ENCODE measurements around the gene APBB3.
A peak's percentile ranks its signal among the peaks of the same experiment; 100 is the strongest.

The APBB3 gene

GRCh38 chr5:140564196-140565023 is at the start of gene APBB3, which contains the start of gene SLC35A4:
Gene APBB3 (minus strand): TSS chr5:140564598. CDS start chr5:140564245, 353 bp downstream.
Gene SLC35A4 (plus strand): TSS chr5:140564828. CDS start chr5:140567170, 2,342 bp downstream.
- no peak for TF ChIP-seq CTCF (IDR thresholded peaks at IDR 0.05; ENCODE audit: low read depth, low read length, missing control alignments)
- in situ Hi-C loops (cut with HindIII; ENCODE audit: low sequenced_read_pairs): no loop called here

GRCh38 chr5:140611020-140611521 is 46.7 kb upstream of the APBB3 start:
- DNase-seq (ENCODE audit: low read depth): no peak
- in situ Hi-C loops (cut with HindIII; ENCODE audit: low sequenced_read_pairs): no loop called here
- no peak overlapping the region for H3K4me3 ChIP-seq (ENCODE audit: low read depth, low read length)
- no peak for TF ChIP-seq CTCF (IDR thresholded peaks at IDR 0.05; ENCODE audit: low read depth, low read length, missing control alignments)

More at GRCh38 chr5:140564196-140565023, at the start of gene APBB3, which contains the start of gene SLC35A4:
- peak; percentile 97 for DNase-seq (ENCODE audit: low read depth)
- H3K4me3 ChIP-seq (ENCODE audit: low read depth, low read length): peak within 1 kb of the TSS; percentile 69

- TF ChIP-seq CTCF (IDR thresholded peaks at IDR 0.05; ENCODE audit: low read depth, low read length, missing control alignments): no peak
- DNase-seq (ENCODE audit: low read depth): no peak
- in situ Hi-C loops (cut with HindIII; ENCODE audit: low sequenced_read_pairs): no loop called here
- H3K4me3 ChIP-seq (ENCODE audit: low read depth, low read length): no peak overlapping the region
Measured at GRCh38 chr5:140609126-140609525, 44.7 kb upstream of the APBB3 start.

GRCh38 chr5:140608722-140609121 is 44.3 kb upstream of the APBB3 start:
- in situ Hi-C loops (cut with HindIII; ENCODE audit: low sequenced_read_pairs): no loop called here
- no peak overlapping the region for H3K4me3 ChIP-seq (ENCODE audit: low read depth, low read length)
- DNase-seq (ENCODE audit: low read depth): no peak
- no peak for TF ChIP-seq CTCF (IDR thresholded peaks at IDR 0.05; ENCODE audit: low read depth, low read length, missing control alignments)

- in situ Hi-C loops (cut with HindIII; ENCODE audit: low sequenced_read_pairs): no loop called here
- TF ChIP-seq CTCF (IDR thresholded peaks at IDR 0.05; ENCODE audit: low read depth, low read length, missing control alignments): no peak
- H3K4me3 ChIP-seq (ENCODE audit: low read depth, low read length): no peak overlapping the region
- no peak for DNase-seq (ENCODE audit: low read depth)
Measured at GRCh38 chr5:140607031-140607430, 42.6 kb upstream of the APBB3 start.

- in situ Hi-C loops (cut with HindIII; ENCODE audit: low sequenced_read_pairs): no loop called here
- no peak for DNase-seq (ENCODE audit: low read depth)
- H3K4me3 ChIP-seq (ENCODE audit: low read depth, low read length): no peak overlapping the region
- no peak for TF ChIP-seq CTCF (IDR thresholded peaks at IDR 0.05; ENCODE audit: low read depth, low read length, missing control alignments)
Measured at GRCh38 chr5:140605879-140606278, 41.5 kb upstream of the APBB3 start.
